Measurements from ENCODE around the gene HSPA6.
"Not testable (repeated sequence)": the region's sequence is repeated elsewhere in the genome, so short reads cannot be mapped to it uniquely, and the experiment has no call there.

HSPA6 gene

DNA sequence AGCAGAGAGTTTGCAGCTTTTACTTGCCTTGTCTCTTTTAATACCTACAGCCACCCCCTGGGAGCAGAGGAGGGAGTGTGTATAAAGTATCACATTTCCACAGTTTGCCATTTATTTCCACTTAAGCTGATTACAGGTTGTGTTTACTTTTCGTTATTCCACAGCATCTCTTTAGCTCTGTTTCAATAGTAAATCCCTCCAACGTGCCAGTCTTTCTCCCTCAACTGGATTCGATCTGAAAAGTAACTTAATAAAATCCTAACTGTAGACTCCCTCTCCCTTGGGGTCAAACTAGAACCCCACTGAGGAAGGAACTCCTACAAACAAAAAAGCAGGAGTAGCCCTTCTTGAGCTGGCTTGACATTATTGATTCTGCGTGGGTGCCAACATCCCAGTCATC is 22.2 kb upstream of the HSPA6 start:
- DNase-seq, result no peak
- in situ Hi-C loops (cut with HindIII; ENCODE audit: low pct_ligation_motif_present, low pct_unique_long_range_greater_than_20kb, low sequenced_read_pairs), result no loop called here

DNA sequence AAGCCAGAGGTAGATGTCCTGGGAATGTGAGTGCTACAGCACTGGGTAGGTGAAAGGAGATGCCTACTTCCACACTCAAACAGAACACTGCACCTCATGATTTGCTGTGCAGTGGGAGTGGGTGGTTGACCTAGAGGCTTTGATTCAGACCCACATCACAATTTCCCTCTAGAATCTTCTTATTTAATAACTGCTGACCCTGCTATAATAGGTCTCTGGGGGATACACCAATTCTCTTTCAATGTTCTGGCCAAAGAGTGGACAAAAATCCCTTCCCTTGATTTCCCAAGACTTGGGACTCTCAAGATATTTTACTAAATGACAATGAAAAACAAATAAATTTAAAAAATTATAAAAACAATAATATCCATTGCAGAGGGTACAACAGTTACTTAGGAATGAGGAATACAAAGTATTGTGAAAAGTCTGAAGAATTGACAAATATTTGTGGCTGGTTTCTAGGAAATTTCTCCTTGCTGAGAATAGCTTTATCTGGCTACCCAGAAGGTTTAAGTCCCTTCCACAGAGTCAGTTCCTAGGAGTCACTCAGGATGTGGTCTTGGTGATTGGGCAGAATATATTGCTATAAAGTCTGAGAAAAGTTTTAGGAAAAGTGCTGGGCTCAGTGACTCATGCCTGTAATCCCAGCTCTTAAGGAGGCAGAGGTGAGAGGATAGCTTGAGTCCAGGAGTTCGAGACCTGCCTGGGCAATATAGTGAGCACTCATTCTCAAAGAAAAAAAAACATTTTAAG is 21.5 kb upstream of the HSPA6 start:
- in situ Hi-C loops (cut with HindIII; ENCODE audit: low pct_ligation_motif_present, low pct_unique_long_range_greater_than_20kb, low sequenced_read_pairs), result no loop called here
- DNase-seq, result no peak

DNA sequence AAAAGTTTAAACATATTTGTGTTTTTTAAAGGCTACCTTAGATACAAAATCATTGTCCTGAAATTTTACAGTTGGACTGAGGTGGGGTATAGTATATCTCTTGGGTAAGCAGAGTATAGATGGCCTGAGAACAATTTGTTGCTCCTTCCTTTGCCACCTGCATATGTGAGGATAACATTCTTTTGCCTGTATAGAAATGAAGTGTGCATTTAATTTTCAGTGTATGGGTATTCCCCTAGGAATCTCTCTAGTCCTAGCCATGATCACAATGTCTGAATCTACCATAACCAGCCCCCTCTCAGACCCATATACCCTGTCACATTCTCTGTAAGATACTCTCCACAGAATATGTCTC is 21.0 kb upstream of the HSPA6 start:
- in situ Hi-C loops (cut with HindIII; ENCODE audit: low pct_ligation_motif_present, low pct_unique_long_range_greater_than_20kb, low sequenced_read_pairs), result no loop called here
- DNase-seq, result no peak

DNA sequence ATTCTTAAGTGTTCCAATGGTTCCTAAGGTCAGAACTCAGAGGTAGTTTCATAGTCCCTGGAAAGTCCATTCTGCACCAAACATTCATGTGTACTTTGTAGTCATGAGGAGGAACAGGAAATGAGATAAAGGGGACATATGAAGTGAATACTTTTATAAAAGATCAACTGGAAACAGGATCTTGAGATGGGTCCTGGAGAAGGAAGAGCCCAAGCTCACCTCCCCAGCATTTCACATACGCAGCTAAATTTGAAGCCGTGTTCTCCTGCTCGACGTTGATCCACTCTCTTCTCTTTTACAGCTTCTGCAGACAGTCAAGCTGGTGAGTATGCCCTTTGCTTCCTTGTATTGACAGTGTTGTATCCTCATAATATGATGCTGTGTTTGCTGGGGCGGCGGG is 18.7 kb upstream of the HSPA6 start:
- in situ Hi-C loops (cut with HindIII; ENCODE audit: low pct_ligation_motif_present, low pct_unique_long_range_greater_than_20kb, low sequenced_read_pairs), result no loop called here
- no peak for DNase-seq

DNA sequence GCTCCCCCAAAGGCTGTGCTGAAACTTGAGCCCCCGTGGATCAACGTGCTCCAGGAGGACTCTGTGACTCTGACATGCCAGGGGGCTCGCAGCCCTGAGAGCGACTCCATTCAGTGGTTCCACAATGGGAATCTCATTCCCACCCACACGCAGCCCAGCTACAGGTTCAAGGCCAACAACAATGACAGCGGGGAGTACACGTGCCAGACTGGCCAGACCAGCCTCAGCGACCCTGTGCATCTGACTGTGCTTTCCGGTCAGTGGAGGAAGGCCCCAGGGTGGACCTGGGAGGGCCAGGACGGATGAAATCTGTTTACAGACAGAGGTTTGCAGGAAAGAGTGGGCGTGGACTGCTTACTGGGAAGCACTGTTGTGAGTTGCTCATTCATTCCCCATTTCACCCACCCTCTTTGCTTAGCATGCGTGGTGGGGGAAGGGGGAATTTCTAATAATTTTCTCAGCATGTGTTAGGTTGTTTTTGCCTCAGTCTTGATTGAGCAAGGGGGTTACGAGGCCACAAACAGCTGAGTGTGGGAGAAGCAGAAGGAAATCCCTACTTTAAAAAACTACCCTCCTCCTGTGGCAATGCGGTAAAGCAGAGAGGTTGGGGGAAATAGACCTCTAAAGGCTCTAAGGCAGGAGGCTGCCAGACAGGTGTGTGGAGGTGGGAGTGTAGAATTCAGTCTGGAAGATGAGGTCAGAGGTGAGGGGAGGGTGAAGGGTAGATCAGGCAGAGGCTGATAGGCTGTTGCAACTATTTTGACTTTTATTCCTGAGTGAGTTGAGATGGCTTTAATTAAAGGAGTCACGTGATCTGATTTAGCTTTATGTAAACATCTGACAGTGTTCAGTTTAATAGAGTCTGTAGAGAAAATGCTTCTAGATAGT is 17.8 kb upstream of the HSPA6 start:
- no peak for DNase-seq
- in situ Hi-C loops (cut with HindIII; ENCODE audit: low pct_ligation_motif_present, low pct_unique_long_range_greater_than_20kb, low sequenced_read_pairs), result no loop called here

DNA sequence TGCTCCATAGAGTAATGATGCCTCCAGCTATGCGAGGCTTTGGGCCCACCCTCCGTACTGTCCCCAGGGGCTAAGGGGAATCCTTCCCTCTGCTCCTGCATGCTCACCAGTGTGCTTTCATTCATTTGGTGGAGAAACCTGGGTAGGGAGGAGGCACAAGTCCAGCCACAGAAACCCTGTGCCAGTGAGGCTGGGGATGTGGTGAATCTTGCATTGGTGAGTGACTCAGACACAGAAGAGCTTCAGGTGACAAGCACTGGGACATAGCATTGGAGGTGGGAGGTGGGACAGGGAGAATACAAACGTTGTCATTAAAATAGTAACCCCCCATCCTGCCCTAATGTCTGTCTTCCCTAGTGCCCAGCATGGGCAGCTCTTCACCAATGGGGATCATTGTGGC is 13.9 kb upstream of the HSPA6 start:
- in situ Hi-C loops (cut with HindIII; ENCODE audit: low pct_ligation_motif_present, low pct_unique_long_range_greater_than_20kb, low sequenced_read_pairs), result no loop called here

DNA sequence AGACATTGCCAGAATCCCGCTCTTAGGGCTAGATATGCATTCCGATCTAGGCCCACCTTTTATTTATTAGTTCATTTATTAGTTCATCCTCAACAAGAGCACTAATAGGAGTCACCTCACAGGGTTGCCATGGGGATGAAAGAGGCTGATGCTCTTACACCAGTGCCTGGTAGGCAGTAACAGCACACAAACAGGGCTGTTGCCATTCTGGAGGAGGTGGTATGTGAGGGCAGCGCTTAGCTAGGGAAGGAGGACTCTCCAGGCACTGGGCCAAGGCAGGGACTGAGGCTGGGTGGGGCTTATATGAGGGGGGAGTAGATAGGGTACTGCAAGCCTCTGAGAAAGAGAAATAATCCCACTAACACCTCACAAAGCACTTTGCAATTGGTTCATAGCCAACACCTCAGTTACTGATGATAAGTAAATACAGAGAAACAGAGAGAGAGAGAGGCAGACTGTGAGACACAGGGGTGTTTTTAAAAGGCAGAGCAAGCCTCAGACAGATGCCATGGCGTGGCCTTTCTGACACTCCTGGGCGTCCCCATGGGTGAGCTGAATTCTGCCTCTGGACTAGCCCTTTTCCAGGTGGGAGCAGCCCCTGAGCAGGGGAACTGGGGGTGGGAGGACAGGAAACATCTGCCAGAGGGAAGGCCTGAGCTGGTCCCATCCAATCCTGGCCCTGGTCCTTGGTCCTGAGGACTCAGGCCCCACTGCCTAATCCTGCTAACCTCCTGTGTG is 13.2 kb upstream of the HSPA6 start:
- in situ Hi-C loops (cut with HindIII; ENCODE audit: low pct_ligation_motif_present, low pct_unique_long_range_greater_than_20kb, low sequenced_read_pairs), result no loop called here
- DNase-seq, result no peak

More for the DNA sequence above, 13.9 kb upstream of the HSPA6 start:
- no peak for DNase-seq

DNA sequence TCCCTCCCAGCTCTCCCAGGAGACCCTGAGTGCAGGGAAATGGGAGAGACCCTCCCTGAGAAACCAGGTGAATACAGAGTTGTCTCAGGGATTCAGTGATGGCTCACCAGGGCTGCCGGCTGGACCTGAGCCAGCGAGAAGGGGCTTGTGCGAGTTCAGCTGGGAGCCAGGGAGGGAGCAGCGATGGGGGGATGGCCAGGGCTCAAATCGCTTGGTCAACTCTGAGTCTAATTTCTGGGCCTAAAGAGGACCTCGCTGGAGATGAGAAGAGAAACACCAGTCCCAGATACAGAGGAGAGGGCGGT is 12.6 kb upstream of the HSPA6 start:
- no peak for DNase-seq
- in situ Hi-C loops (cut with HindIII; ENCODE audit: low pct_ligation_motif_present, low pct_unique_long_range_greater_than_20kb, low sequenced_read_pairs), result no loop called here

DNA sequence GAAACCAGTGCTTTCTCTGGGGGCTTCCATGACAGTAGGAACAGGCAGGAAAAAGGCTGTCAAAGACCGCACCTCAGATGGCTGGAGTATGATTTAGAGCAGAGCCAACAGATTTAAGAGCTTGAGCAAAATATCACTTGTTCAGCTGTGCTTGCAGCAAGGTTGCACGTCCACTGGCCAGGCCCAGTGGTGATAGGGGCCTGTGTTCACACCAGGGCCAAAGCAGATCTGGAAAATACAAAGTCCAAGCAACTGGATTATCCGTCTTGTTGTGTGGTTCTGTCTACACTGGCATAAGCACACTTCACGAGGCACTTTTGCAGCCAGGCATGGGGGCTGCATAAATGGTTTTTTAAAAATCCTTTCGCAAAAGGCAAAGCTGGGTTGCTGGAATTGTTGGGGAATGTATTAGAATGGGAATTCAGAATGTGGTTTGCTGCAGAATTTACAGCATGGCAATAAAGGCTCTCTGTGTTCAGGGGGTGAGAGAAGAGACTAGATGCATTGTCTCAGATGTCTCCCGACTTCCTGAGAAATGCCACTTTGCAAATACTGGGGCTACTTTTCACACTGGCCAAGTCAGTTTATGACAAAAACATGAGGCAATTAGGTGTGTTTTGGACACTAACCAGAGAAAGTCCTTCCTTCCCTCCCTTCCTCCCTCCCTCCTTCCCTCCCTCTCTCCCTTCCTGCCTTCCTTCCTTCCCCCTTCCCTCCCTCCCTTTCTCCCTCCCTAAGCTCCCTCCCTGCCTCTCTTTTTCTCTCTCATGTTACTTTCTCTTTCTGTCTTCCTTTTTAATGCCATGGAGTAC is 11.5 kb upstream of the HSPA6 start:
- in situ Hi-C loops (cut with HindIII; ENCODE audit: low pct_ligation_motif_present, low pct_unique_long_range_greater_than_20kb, low sequenced_read_pairs); DNase-seq: not testable (repeated sequence)

DNA sequence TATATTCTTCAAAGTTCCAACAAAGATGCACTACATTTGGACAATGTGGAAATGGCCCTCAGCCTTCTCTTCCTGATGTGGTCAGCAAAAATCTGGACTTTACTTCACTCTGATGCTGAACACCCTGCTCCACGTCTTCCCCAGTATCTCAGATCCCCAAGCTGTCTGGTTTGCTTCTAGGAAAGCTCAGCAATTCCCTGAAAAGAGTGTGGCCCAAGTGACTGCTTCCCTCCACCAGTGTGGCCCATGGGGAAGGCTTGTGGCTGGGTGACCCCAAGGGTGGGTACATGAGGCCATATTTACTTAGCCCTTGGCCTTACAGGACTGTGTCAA is 10.9 kb upstream of the HSPA6 start:
- in situ Hi-C loops (cut with HindIII; ENCODE audit: low pct_ligation_motif_present, low pct_unique_long_range_greater_than_20kb, low sequenced_read_pairs); DNase-seq: not testable (repeated sequence)

DNA sequence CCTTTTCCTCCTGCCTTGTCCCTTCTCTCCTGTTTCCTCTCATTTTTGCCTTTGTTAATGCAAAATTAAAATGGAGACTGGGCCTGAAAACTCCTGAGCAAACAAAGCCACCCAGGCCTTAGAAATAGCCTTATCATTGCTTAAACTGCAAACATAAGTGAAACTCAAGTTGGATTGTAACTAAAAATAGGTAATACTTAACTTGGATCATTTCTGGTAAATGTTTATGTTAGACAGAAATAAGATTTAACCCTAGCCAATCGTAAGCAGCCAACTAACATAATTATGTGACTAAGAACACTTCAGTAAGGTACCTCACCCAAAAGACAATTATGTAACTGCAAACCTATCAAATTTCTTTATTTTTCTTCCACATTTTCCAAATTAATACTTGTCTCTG is 10.4 kb upstream of the HSPA6 start:
- in situ Hi-C loops (cut with HindIII; ENCODE audit: low pct_ligation_motif_present, low pct_unique_long_range_greater_than_20kb, low sequenced_read_pairs); DNase-seq: not testable (repeated sequence)

DNA sequence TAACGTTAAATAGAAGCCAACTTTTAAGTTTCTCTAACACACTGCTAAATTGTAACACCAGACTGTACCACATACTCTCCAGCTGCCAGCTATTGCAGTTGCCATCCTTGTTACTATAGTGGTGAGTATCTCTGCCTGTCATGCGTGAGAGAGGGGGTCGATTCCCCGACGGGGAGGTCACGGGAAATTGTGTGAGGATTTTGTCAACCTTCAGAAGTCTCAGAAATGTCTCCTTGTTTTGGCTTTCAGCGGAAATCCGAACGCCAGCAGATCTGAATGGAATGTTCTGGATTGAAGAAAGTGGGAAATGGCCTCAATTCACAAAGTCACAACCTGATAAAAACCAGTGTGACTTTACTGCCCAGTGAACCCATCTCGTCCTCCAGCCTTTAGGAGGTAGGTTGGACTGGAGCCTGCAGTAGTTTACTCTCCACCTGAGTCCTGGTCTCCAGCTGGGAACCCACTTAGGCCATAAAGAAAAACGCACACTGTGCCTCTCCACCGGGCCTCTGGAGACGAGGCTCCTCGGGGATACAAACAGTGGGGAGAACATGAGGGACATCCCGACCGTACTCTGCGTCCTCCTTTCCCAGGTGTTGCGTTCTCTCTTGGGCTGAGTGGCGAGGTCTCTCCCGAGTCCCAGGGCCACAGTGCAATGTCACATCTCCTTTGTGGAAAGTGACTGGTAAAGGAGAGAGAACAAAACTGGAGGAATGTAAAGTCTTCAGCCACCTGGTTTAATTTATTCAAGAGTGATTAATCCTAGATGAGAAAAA is 1.1 kb upstream of the HSPA6 start:
- in situ Hi-C loops (cut with HindIII; ENCODE audit: low pct_ligation_motif_present, low pct_unique_long_range_greater_than_20kb, low sequenced_read_pairs); DNase-seq: not testable (repeated sequence)

DNA sequence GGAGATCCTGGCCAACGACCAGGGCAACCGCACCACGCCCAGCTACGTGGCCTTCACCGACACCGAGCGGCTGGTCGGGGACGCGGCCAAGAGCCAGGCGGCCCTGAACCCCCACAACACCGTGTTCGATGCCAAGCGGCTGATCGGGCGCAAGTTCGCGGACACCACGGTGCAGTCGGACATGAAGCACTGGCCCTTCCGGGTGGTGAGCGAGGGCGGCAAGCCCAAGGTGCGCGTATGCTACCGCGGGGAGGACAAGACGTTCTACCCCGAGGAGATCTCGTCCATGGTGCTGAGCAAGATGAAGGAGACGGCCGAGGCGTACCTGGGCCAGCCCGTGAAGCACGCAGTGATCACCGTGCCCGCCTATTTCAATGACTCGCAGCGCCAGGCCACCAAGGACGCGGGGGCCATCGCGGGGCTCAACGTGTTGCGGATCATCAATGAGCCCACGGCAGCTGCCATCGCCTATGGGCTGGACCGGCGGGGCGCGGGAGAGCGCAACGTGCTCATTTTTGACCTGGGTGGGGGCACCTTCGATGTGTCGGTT is 477 bp downstream of the HSPA6 start:
- DNase-seq; in situ Hi-C loops (cut with HindIII; ENCODE audit: low pct_ligation_motif_present, low pct_unique_long_range_greater_than_20kb, low sequenced_read_pairs): not testable (repeated sequence)

DNA sequence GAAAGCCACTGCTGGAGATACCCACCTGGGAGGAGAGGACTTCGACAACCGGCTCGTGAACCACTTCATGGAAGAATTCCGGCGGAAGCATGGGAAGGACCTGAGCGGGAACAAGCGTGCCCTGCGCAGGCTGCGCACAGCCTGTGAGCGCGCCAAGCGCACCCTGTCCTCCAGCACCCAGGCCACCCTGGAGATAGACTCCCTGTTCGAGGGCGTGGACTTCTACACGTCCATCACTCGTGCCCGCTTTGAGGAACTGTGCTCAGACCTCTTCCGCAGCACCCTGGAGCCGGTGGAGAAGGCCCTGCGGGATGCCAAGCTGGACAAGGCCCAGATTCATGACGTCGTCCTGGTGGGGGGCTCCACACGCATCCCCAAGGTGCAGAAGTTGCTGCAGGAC is 981 bp downstream of the HSPA6 start:
- in situ Hi-C loops (cut with HindIII; ENCODE audit: low pct_ligation_motif_present, low pct_unique_long_range_greater_than_20kb, low sequenced_read_pairs); DNase-seq: not testable (repeated sequence)

DNA sequence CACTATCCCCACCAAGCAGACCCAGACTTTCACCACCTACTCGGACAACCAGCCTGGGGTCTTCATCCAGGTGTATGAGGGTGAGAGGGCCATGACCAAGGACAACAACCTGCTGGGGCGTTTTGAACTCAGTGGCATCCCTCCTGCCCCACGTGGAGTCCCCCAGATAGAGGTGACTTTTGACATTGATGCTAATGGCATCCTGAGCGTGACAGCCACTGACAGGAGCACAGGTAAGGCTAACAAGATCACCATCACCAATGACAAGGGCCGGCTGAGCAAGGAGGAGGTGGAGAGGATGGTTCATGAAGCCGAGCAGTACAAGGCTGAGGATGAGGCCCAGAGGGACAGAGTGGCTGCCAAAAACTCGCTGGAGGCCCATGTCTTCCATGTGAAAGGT is 1.6 kb downstream of the HSPA6 start:
- DNase-seq; in situ Hi-C loops (cut with HindIII; ENCODE audit: low pct_ligation_motif_present, low pct_unique_long_range_greater_than_20kb, low sequenced_read_pairs): not testable (repeated sequence)

DNA sequence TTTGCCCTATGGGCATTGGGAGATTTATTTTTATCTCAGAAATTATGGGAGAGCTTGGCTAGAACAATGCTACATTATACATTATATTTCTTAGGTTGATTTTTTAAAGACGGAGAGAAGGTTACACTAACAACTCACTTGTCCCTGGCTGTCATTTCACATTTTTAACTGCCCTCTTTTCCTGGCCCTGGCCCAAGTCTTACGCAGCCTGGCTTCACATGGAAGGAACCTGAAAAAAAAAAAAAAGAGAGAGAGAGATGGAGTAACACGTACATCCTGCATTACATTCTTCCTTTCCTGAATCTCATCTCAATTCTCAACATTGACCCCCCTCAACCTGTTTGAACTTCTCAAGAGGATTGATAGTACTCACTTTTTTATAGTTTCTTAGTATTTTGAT is 4.2 kb downstream of the HSPA6 start:
- in situ Hi-C loops (cut with HindIII; ENCODE audit: low pct_ligation_motif_present, low pct_unique_long_range_greater_than_20kb, low sequenced_read_pairs); DNase-seq: not testable (repeated sequence)

DNA sequence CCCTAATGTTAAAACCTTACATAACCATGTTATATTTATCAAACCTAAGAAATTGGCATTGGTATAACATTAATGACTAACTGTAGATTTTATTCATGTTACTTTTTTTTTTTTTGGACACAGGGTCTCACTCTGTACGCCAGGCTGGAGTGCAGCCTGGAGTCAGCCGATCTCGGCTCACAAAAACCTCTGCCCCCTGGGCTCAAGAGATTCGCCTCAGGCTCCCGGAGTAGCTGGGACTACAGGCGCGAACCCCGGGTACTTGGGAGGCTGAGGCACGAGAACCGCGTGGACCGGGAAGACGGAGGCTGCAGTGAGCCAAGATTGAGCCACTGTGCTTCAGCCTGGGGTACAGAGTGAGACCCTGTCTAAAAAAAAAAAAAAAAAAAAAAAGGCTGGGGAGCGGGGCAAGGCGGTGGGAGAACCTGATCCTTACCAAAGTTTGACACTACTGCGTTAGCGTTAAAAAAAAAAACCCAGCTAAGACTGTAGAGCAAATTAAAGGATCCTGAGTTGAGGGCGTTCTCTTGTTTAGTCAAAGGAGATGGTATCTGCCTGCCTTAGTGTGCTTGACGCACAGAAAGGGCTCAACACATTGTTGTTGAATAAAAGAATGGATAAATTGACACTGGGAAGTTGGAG is 5.2 kb downstream of the HSPA6 start:
- in situ Hi-C loops (cut with HindIII; ENCODE audit: low pct_ligation_motif_present, low pct_unique_long_range_greater_than_20kb, low sequenced_read_pairs), result not testable (repeated sequence)
- DNase-seq, result peak; percentile 27
